Stimulated activated CD8-positive, alpha-beta memory T cell treated with anti-CD3 and anti-CD28 coated beads, Interleukin-2, amount 100 ng/mL, for 48 hours (primary cell): ENCODE results near the gene PIGW.

Experiments used
- DNase-seq, 2 donors: peaks; one replicate each; pipeline ENCODE4 v3.0.0-alpha.2; 2020; ENCODE audit warnings: low read depth in 2 of 2

PIGW gene

GRCh38 chr17:36534840-36535668, at the start of gene PIGW, which contains the start of gene MYO19:
Gene PIGW, plus strand, starts transcription at chr17:36534987. Its CDS starts 2,115 bp downstream, at chr17:36537102.
Gene MYO19, minus strand, starts transcription at chr17:36534868. Its CDS starts 2,330 bp downstream, at chr17:36532538.
- DNase-seq: peak; percentile 82 to 85

GRCh38 chr17:36485027-36485426, 49.8 kb upstream of the PIGW start:
- DNase-seq: no peak

GRCh38 chr17:36485805-36486203, 49.0 kb upstream of the PIGW start:
- DNase-seq: no peak

GRCh38 chr17:36486204-36487194, 48.3 kb upstream of the PIGW start, which contains the start of gene ZNHIT3:
Gene ZNHIT3, plus strand, starts transcription at chr17:36486681. Its CDS starts 19 bp downstream, at chr17:36486700.
- peak; percentile 80 to 87 for DNase-seq

GRCh38 chr17:36493956-36494355, 40.8 kb upstream of the PIGW start:
- no peak for DNase-seq

GRCh38 chr17:36494674-36495073, 40.1 kb upstream of the PIGW start:
- no peak for DNase-seq

GRCh38 chr17:36495076-36495578, 39.7 kb upstream of the PIGW start:
- no peak for DNase-seq

GRCh38 chr17:36496018-36496789, 38.6 kb upstream of the PIGW start:
- DNase-seq: no peak

- DNase-seq: no peak
Measured at GRCh38 chr17:36498155-36498554, 36.6 kb upstream of the PIGW start.

GRCh38 chr17:36498560-36499300, 36.1 kb upstream of the PIGW start:
- DNase-seq: no peak

- no peak for DNase-seq
Measured at GRCh38 chr17:36500745-36501225, 34.0 kb upstream of the PIGW start.

GRCh38 chr17:36501351-36501750, 33.4 kb upstream of the PIGW start:
- DNase-seq: no peak

GRCh38 chr17:36501963-36502362, 32.8 kb upstream of the PIGW start:
- DNase-seq: no peak

GRCh38 chr17:36503456-36504155, 31.2 kb upstream of the PIGW start:
- DNase-seq: no peak

- DNase-seq: no peak
Measured at GRCh38 chr17:36504156-36504545, 30.6 kb upstream of the PIGW start.

GRCh38 chr17:36505171-36505570, 29.6 kb upstream of the PIGW start:
- no peak for DNase-seq

- DNase-seq: no peak
Measured at GRCh38 chr17:36506249-36506826, 28.4 kb upstream of the PIGW start.

- no peak for DNase-seq
Measured at GRCh38 chr17:36506831-36507230, 28.0 kb upstream of the PIGW start.

- no peak for DNase-seq
Measured at GRCh38 chr17:36507266-36507665, 27.5 kb upstream of the PIGW start.
